Common myeloid progenitor, CD34-positive (primary cell): ENCODE results near the gene ADGRE3.

Experiments
- CTCF ChIA-PET: fragments of 350-600 bp; sonication (Branson Sonifier 250); formaldehyde crosslinking; loops from one replicate; lab custom pipeline; 2021; ENCODE audit warnings: antibody characterized with exemption; lab: Charles Lee
- POLR2A ChIA-PET: fragments of 350-600 bp; sonication (Branson Sonifier 250); formaldehyde crosslinking; loops from one replicate; lab custom pipeline; 2021; ENCODE audit warnings: antibody characterized with exemption; lab: Charles Lee
- DNase-seq, 3 donors: peaks; one replicate each; pipeline versions ENCODE4 v3.0.0 to v3.0.0-alpha.2; 2013
- H3K27ac ChIP-seq, 2 experiments: 1 replicate in 1 of 2; 2 replicates in 1 of 2; pipeline ENCODE4 v1.7.0; 2013; ENCODE audit warnings: inconsistent platforms in 2 of 2, low read length in 2 of 2, mild to moderate bottlenecking in 2 of 2, low read depth in 1 of 2, moderate library complexity in 1 of 2; ENCODE audit not compliant: severe bottlenecking in 2 of 2, insufficient read depth in 1 of 2, poor library complexity in 1 of 2
- H3K27me3 ChIP-seq, 5 experiments: replicated peaks in 2 of 5; 1 replicate in 3 of 5; 2 replicates in 2 of 5; pipeline versions ENCODE4 v1.6.1 to v1.7.0; 2013; ENCODE audit warnings: low read length in 4 of 5, mild to moderate bottlenecking in 2 of 5, moderate library complexity in 2 of 5, inconsistent platforms in 1 of 5; ENCODE audit not compliant: insufficient read depth in 5 of 5, control insufficient read depth in 4 of 5
- H3K36me3 ChIP-seq, 4 experiments: 1 replicate in 2 of 4; 2 replicates in 2 of 4; pipeline versions ENCODE4 v1.6.1 to v1.7.0; 2013; ENCODE audit warnings: low read length in 3 of 4, control low read depth in 1 of 4, mild to moderate bottlenecking in 1 of 4; ENCODE audit not compliant: control insufficient read depth in 4 of 4, insufficient read depth in 4 of 4
- H3K4me1 ChIP-seq, 4 experiments: 1 replicate in 3 of 4; 2 replicates in 1 of 4; pipeline versions ENCODE4 v1.6.1 to v1.7.1; 2013; ENCODE audit warnings: low read length in 3 of 4, mild to moderate bottlenecking in 3 of 4, control low read depth in 1 of 4, inconsistent platforms in 1 of 4, moderate library complexity in 1 of 4; ENCODE audit not compliant: control insufficient read depth in 4 of 4, insufficient read depth in 4 of 4; ENCODE audit errors: control extremely low read depth in 1 of 4
- H3K4me3 ChIP-seq, 7 experiments: 1 replicate in 4 of 7; 2 replicates in 3 of 7; pipeline versions ENCODE4 v1.5.1 to v1.7.0; 2013; ENCODE audit warnings: mild to moderate bottlenecking in 7 of 7, low read length in 6 of 7, moderate library complexity in 6 of 7, inconsistent platforms in 2 of 7, low read depth in 2 of 7, control low read depth in 1 of 7; ENCODE audit not compliant: insufficient read depth in 4 of 7, control insufficient read depth in 1 of 7; ENCODE audit errors: extremely low read depth in 1 of 7
- H3K9me3 ChIP-seq, 5 experiments: 1 replicate in 4 of 5; 2 replicates in 1 of 5; pipeline versions ENCODE4 v1.6.1 to v1.7.1; 2013; ENCODE audit warnings: low read length in 4 of 5, mild to moderate bottlenecking in 2 of 5, inconsistent platforms in 1 of 5, low read depth in 1 of 5, moderate library complexity in 1 of 5; ENCODE audit not compliant: control insufficient read depth in 4 of 5, insufficient read depth in 2 of 5; ENCODE audit errors: control extremely low read depth in 1 of 5
- WGBS: methylation state at CpG from one replicate; pipeline ENCODE4 v1.1.5; 2013; ENCODE audit not compliant: insufficient coverage; 5-methylcytosine and 5-hydroxymethylcytosine counted together

Gene ADGRE3

GRCh38 chr19:14654786-14655560 lies 19.7 kb downstream of the ADGRE3 start:
- no peaks in the 10 kb centered on the region for H3K4me1 ChIP-seq
- peaks cover 0 to 7% (median 0%) of the 10 kb centered on the region in 5 experiments for H3K27me3 ChIP-seq
- no peak overlapping the region for H3K4me3 ChIP-seq
- ChIA-PET POLR2A (interaction anchor here (0.6 kb wide), 1 partner anchor 839 kb away, joined by 4 read pairs; no protein-coding TSS in a partner anchor), CTCF (no interaction called here)
- H3K9me3 ChIP-seq = no peaks in the 10 kb centered on the region
- DNase-seq = no peak
- 96% methylated on average over 6 of the region's 7 CpGs for WGBS
- no peak overlapping the region for H3K27ac ChIP-seq
- no peaks in the 10 kb centered on the region for H3K36me3 ChIP-seq

GRCh38 chr19:14650161-14650560 lies 24.5 kb downstream of the ADGRE3 start:
- CTCF ChIA-PET = no interaction called here
- Histone ChIP-seq H3K36me3 (no peaks in the 10 kb centered on the region), H3K4me1 (no peaks in the 10 kb centered on the region), H3K27ac (no peak overlapping the region), H3K27me3 (peaks cover 0 to 7% (median 0%) of the 10 kb centered on the region in 5 experiments), H3K9me3 (no peaks in the 10 kb centered on the region), H3K4me3 (no peak overlapping the region)
- no peak for DNase-seq
- POLR2A ChIA-PET = no interaction called here
- 91% methylated on average over 2 of the region's 2 CpGs for whole genome bisulfite sequencing

GRCh38 chr19:14649020-14649419 lies 25.6 kb downstream of the ADGRE3 start:
- DNase-seq = no peak
- H3K27me3 ChIP-seq = peaks cover 0 to 7% (median 0%) of the 10 kb centered on the region in 5 experiments
- POLR2A ChIA-PET = no interaction called here
- H3K36me3 ChIP-seq = no peaks in the 10 kb centered on the region
- WGBS = 93% methylated on average over 4 of the region's 4 CpGs
- no peak overlapping the region for H3K4me3 ChIP-seq
- CTCF ChIA-PET = no interaction called here
- H3K4me1 ChIP-seq = no peaks in the 10 kb centered on the region
- H3K9me3 ChIP-seq = no peaks in the 10 kb centered on the region
- H3K27ac ChIP-seq = no peak overlapping the region

GRCh38 chr19:14648506-14648905 lies 26.1 kb downstream of the ADGRE3 start:
- Histone ChIP-seq H3K9me3 (peaks cover 0 to 2% (median 0%) of the 10 kb centered on the region in 5 experiments), H3K4me1 (no peaks in the 10 kb centered on the region), H3K36me3 (no peaks in the 10 kb centered on the region), H3K27ac (no peak overlapping the region), H3K27me3 (peaks cover 0 to 7% (median 0%) of the 10 kb centered on the region in 5 experiments), H3K4me3 (no peak overlapping the region)
- ChIA-PET CTCF (no interaction called here), POLR2A (no interaction called here)
- WGBS = 100% methylated on average over 2 of the region's 2 CpGs
- DNase-seq = no peak

- no peaks in the 10 kb centered on the region for H3K4me1 ChIP-seq
- no peaks in the 10 kb centered on the region for H3K27me3 ChIP-seq
- no peak for DNase-seq
- H3K4me3 ChIP-seq = no peak overlapping the region
- no peaks in the 10 kb centered on the region for H3K36me3 ChIP-seq
- peaks cover 0 to 15% (median 8%) of the 10 kb centered on the region in 5 experiments for H3K9me3 ChIP-seq
- WGBS = 96% methylated on average over 2 of the region's 4 CpGs
- no peak overlapping the region for H3K27ac ChIP-seq
- POLR2A ChIA-PET = no interaction called here
- CTCF ChIA-PET = no interaction called here
These were observed 34.9 kb downstream of the ADGRE3 start for GRCh38 chr19:14639536-14640277.

GRCh38 chr19:14632286-14632685 lies 42.4 kb downstream of the ADGRE3 start:
- peaks cover 0 to 4% (median 0%) of the 10 kb centered on the region in 5 experiments for H3K9me3 ChIP-seq
- no CpG with 5 or more reads among the region's 1 CpG for WGBS
- H3K4me1 ChIP-seq = no peaks in the 10 kb centered on the region
- H3K36me3 ChIP-seq = no peaks in the 10 kb centered on the region
- no peak overlapping the region for H3K4me3 ChIP-seq
- ChIA-PET CTCF (interaction anchor here (0.6 to 1.6 kb wide), 3 partner anchors 15 to 54 kb away, joined by 3 to 8 read pairs (median 5); no protein-coding TSS in a partner anchor), POLR2A (no interaction called here)
- no peaks in the 10 kb centered on the region for H3K27me3 ChIP-seq
- peak; percentile 29 to 51 (median 48) for DNase-seq
- no peak overlapping the region for H3K27ac ChIP-seq

- ChIA-PET CTCF (interaction anchor here (1.2 kb wide), 1 partner anchor 13 kb away, joined by 3 read pairs; no protein-coding TSS in a partner anchor), POLR2A (no interaction called here)
- Histone ChIP-seq H3K36me3 (no peaks in the 10 kb centered on the region), H3K27ac (no peak overlapping the region), H3K4me3 (no peak overlapping the region), H3K9me3 (peaks cover 0 to 8% (median 0%) of the 10 kb centered on the region in 5 experiments), H3K27me3 (no peaks in the 10 kb centered on the region), H3K4me1 (no peaks in the 10 kb centered on the region)
- WGBS = no CpG with 5 or more reads among the region's 1 CpG
- DNase-seq = no peak
These were observed 45.1 kb downstream of the ADGRE3 start for GRCh38 chr19:14629557-14629956.
